BLaER1 (cell line): Measurements from ENCODE around the gene TUSC2.
A peak's percentile ranks its signal among the peaks of the same experiment; 100 is the strongest.

Experiments used
- H3K27ac ChIP-seq: shearing (Covaris generic); formaldehyde crosslinking; 2 replicates; pipeline ENCODE4 v1.8.1; 2022
- H3K27me3 ChIP-seq: shearing (Covaris generic); formaldehyde crosslinking; 2 replicates; pipeline ENCODE4 v1.8.1; 2022
- H3K36me3 ChIP-seq: shearing (Covaris generic); formaldehyde crosslinking; 2 replicates; pipeline ENCODE4 v1.8.1; 2022
- H3K4me1 ChIP-seq: shearing (Covaris generic); formaldehyde crosslinking; 2 replicates; pipeline ENCODE4 v1.8.1; 2022
- H3K4me2 ChIP-seq: shearing (Covaris generic); formaldehyde crosslinking; 2 replicates; pipeline ENCODE4 v1.8.1; 2022
- H3K4me3 ChIP-seq: shearing (Covaris generic); formaldehyde crosslinking; 2 replicates; pipeline ENCODE4 v1.8.1; 2022
- H3K9ac ChIP-seq: shearing (Covaris generic); formaldehyde crosslinking; 2 replicates; pipeline ENCODE4 v1.8.1; 2022
- H3K9me3 ChIP-seq: shearing (Covaris generic); formaldehyde crosslinking; 2 replicates; pipeline ENCODE4 v1.8.1; 2022
- H4K20me1 ChIP-seq: shearing (Covaris generic); formaldehyde crosslinking; 2 replicates; pipeline ENCODE4 v1.8.1; 2022
- Cebpa-rat ChIP-seq: shearing (Covaris generic); IDR thresholded peaks from 2 replicates; pipeline ENCODE4 v1.8.1; 2022

The TUSC2 gene

DNA sequence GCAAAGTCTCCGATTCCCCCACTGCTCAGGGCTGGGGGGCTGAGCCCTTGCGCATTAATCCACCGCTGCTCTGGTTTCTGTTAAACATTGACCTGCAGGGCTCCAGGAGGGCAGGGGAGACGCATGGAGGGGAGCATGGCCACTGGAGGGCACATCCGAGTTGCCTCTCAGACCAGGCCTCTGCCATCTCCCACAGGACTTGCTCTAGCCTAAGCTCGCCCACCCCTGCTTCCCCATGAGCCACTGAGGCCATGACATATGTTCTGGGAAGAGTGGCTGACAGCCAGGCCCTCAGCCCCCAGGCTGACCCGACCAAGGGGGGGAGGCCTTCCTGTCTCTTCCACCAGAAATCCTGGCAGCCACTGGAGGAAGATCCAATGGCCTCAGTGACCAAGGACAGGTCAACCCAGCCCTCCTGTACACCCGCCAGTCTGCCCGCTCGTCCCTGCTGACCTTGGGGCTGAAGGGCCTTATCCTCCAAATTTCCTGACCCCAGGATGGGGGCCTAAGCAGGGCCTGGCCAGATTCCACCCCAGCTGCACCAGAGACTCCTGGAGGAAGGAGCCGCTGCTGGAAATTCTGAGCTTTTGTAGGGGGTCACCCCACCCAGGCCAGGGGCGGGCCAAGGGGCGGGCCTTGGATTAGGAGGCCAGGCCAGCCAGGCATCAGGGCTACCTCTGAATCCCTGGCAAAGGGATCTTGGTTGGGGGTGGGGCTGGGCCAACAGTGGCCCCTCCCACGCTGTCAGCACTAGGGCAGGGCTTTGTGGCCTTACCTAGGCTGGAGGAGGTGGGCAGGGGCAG, 24.8 kb downstream of the TUSC2 start, which contains the start of gene HYAL1:
TSS of gene HYAL1 (minus strand) at position 562 of the 803 bp plus-strand sequence. CDS start 618 bp downstream, outside the sequence.
- no peak within 1 kb of the TSS for H3K4me3 ChIP-seq
- no peak within 1 kb of the TSS for H3K9ac ChIP-seq
- no peak within 1 kb of the TSS for H3K4me2 ChIP-seq
- H4K20me1 ChIP-seq: 0 out of 2 replicates have a peak, but pooled peaks cover 4% of the 10 kb centered on the region
- H3K27me3 ChIP-seq: no peaks in the 10 kb centered on the region
- H3K27ac ChIP-seq: no peak within 1 kb of the TSS
- peaks cover 15% of the 10 kb centered on the region; the same call in 1 of the 2 replicates for H3K36me3 ChIP-seq
- peaks cover 14% of the 10 kb centered on the region for H3K4me1 ChIP-seq
- TF ChIP-seq Cebpa-rat: no peak
- peaks cover 22% of the 10 kb centered on the region for H3K9me3 ChIP-seq

DNA sequence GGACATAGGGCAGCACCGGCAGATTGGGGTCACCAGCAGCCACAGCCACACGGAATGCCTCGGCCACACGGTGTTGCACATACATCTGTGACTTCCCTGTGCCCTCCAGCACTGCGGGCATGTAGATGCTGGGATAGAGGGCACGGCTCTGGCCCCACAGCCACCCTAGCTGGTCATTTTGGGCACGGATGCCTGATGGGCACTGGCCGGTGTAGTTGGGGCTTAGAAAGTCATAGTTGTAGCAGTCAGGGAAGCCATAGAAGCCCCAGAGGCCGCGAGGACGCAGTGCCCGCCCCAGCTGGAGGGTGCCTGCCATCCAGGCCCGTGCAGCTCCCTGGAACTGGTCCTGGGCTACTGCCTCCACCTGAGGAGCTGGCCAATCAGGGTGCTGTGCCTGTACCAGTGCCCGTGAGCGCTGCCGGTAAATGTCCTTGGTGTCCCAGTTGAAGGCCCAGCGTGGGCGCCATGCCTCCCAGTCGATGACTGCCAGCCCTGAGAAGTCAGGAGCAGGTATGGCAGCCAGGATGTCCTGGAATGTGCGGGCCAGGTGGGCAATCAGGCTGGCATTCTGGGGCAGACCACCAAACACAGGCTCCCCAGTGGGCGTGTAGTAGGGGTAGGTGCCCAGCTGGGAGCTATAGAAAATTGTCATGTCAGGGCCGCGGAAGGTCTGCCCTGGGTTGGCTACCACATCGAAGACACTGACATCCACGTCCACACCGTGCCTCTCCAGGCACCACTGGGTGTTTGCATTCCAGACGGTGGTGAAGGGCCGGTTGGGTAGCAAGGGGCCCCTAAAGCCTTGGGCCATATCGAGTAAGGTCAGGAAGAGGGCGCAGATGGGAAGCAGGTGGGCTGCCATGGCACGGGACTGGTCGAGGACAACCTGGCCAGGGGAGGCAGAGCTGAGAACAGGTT, 25.7 kb downstream of the TUSC2 start:
- peaks cover 21% of the 10 kb centered on the region for H3K4me1 ChIP-seq
- H4K20me1 ChIP-seq: 0 out of 2 replicates have a peak, but pooled peaks cover 8% of the 10 kb centered on the region
- H3K4me2 ChIP-seq: no peak overlapping the region
- H3K4me3 ChIP-seq: no peak overlapping the region
- no peak for TF ChIP-seq Cebpa-rat
- no peak overlapping the region for H3K27ac ChIP-seq
- H3K27me3 ChIP-seq: no peaks in the 10 kb centered on the region
- H3K9me3 ChIP-seq: peaks cover 13% of the 10 kb centered on the region
- H3K9ac ChIP-seq: no peak overlapping the region
- peaks cover 10% of the 10 kb centered on the region for H3K36me3 ChIP-seq

DNA sequence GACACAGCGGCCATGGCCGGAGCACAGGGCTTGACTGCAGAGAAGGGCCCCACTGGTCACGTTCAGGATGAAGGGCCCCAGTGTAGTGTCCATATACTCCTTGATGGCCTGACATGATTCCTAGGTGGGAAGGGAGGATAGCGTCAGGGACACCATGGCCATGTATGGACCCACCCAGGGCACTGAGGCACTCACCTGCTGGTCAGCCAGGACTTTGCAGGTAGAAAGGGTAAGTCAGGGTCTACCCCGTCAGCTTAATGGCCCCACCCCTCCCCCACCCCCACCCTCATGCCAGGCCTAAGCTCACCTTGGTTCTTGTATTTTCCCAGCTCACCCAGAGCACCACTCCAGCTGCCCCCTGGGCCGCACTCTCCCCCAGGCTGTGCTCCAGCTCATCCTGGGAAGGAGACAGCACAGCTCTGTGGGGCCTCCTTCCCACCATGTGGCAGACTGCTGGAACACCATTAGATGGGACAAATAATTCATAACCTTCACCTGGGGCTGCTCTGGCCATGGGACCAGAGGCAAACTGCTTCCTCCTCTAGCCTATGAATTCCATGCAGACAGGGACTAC, 27.3 kb downstream of the TUSC2 start:
- Histone ChIP-seq H3K9ac (no peak overlapping the region), H3K4me2 (no peak overlapping the region), H3K4me3 (no peak overlapping the region), H3K27me3 (no peaks in the 10 kb centered on the region), H3K27ac (no peak overlapping the region), H3K9me3 (no peaks in the 10 kb centered on the region), H3K4me1 (peaks cover 21% of the 10 kb centered on the region), H3K36me3 (peaks cover 8% of the 10 kb centered on the region; the same call in 1 of the 2 replicates), H4K20me1 (0 out of 2 replicates have a peak, but pooled peaks cover 8% of the 10 kb centered on the region)
- no peak for TF ChIP-seq Cebpa-rat

DNA sequence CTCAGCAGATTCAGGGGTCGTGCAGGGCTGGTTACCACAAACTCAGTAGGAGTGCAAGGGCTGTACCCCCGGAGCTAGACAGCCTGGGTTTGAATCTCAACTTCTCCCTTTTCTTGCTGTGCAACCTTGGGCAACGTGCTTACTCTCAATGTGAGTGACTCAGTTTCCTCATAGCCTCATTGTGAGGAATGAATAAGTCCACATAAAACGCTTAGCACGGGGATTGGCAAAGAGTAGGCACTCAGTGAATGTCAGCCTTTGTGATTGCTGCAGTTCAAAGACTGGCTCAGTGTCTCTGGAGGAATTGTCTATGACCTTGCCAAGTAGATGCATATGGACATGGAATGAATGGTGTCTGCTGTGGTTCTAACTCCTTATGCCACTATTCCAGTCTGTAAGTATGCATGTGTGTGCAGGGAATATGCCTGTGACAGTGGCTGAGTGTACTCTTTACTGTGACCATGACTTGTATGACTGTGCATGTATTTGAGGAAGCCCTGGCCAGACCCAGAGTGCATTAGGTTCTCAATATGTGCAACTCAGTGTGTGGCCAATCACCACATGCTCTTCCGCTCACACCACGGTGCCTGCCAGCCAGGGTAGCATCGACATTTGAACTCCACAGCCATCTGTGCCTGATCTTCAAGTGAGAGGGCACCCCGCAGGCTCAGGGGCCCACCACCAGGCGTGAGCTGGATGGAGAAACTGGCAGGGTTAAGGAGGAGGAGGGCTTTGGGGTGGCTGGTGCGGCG, 27.9 kb downstream of the TUSC2 start:
- Histone ChIP-seq H3K27ac (peak overlapping the region; percentile 36; the same call in 1 of the 2 replicates), H3K4me2 (peak overlapping the region; percentile 84), H4K20me1 (0 out of 2 replicates have a peak, but pooled peaks cover 8% of the 10 kb centered on the region), H3K9ac (peak overlapping the region; percentile 70), H3K4me1 (peaks cover 21% of the 10 kb centered on the region), H3K36me3 (peaks cover 8% of the 10 kb centered on the region; the same call in 1 of the 2 replicates), H3K27me3 (no peaks in the 10 kb centered on the region), H3K4me3 (peak overlapping the region; percentile 78), H3K9me3 (no peaks in the 10 kb centered on the region)
- TF ChIP-seq Cebpa-rat: no peak

DNA sequence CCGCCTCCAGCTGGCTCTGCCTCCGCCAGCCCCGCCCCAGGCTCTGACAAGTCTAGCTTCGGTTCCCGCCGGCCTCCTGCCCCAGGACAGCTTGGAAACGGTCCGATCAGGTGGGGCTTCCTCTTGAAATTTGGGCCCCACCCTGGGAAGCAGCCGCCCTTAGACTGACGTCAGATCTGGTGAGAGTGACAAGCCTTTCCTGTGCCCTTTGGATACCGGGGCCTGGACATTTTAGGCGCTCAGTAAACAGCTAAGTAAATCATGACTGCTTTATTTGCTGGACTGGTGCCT, 28.4 kb downstream of the TUSC2 start:
- H3K9me3 ChIP-seq: no peaks in the 10 kb centered on the region
- TF ChIP-seq Cebpa-rat: no peak
- H3K36me3 ChIP-seq: peaks cover 8% of the 10 kb centered on the region; the same call in 1 of the 2 replicates
- H3K27me3 ChIP-seq: no peaks in the 10 kb centered on the region
- H3K4me1 ChIP-seq: peaks cover 21% of the 10 kb centered on the region
- H3K4me3 ChIP-seq: peak overlapping the region; percentile 78
- H4K20me1 ChIP-seq: 0 out of 2 replicates have a peak, but pooled peaks cover 8% of the 10 kb centered on the region
- H3K4me2 ChIP-seq: peak overlapping the region; percentile 84
- H3K27ac ChIP-seq: peak overlapping the region; percentile 36; the same call in 1 of the 2 replicates
- H3K9ac ChIP-seq: peak overlapping the region; percentile 70

DNA sequence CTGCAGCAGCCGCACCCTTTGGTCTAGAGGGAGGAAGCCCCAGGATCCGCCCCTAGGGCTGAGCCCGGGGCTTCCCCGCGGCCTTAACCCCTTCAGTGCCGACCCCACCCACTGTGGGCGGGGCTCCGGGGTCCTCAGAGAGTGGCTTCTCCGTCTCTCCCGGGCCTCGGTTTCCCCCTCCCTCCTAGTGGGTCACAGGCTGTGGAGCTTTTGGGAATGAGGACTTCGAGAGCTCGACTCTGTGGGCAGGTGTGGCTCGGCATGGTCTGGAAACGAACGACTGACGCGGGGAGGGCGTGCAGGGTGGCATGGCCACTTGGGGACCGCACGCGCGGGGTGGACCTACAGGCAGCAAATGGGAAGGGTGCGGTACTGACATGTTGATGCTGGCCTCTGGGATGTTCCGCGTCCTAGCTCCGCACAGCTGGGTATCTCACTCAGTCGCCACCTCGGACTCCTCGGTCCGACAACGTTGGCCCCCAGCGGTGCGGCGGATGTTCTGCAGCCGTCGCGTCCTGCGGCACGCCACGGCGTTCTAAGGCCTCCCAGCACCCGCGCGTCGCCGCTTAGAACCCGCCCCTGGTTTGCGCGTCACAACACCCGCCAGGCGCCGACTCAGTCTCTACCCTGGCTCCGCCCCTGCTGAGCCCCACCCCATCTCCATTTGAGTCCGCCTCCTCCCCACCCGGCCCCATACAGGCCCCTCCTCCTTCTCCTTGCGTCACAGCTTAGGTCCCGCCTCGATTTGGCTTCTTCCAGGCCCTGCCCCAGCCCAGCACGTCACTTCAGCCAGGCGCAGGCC, 29.0 kb downstream of the TUSC2 start, which contains the start of the genes HYAL3 and NAA80:
TSS of gene HYAL3 (minus strand) at position 570 of the 802 bp plus-strand sequence. CDS start 3,803 bp downstream, outside the sequence.
TSS of gene NAA80 (minus strand) at position 570 of the 802 bp plus-strand sequence. CDS start 1,942 bp downstream, outside the sequence.
- H3K4me3 ChIP-seq: peak within 1 kb of the TSS; percentile 78
- H3K27me3 ChIP-seq: no peaks in the 10 kb centered on the region
- 0 out of 2 replicates have a peak, but pooled peaks cover 8% of the 10 kb centered on the region for H4K20me1 ChIP-seq
- H3K27ac ChIP-seq: peak within 1 kb of the TSS; percentile 82
- H3K4me1 ChIP-seq: peaks cover 21% of the 10 kb centered on the region
- TF ChIP-seq Cebpa-rat: no peak
- H3K36me3 ChIP-seq: peaks cover 8% of the 10 kb centered on the region; the same call in 1 of the 2 replicates
- no peaks in the 10 kb centered on the region for H3K9me3 ChIP-seq
- peak within 1 kb of the TSS; percentile 82 for H3K9ac ChIP-seq
- H3K4me2 ChIP-seq: peak within 1 kb of the TSS; percentile 96

DNA sequence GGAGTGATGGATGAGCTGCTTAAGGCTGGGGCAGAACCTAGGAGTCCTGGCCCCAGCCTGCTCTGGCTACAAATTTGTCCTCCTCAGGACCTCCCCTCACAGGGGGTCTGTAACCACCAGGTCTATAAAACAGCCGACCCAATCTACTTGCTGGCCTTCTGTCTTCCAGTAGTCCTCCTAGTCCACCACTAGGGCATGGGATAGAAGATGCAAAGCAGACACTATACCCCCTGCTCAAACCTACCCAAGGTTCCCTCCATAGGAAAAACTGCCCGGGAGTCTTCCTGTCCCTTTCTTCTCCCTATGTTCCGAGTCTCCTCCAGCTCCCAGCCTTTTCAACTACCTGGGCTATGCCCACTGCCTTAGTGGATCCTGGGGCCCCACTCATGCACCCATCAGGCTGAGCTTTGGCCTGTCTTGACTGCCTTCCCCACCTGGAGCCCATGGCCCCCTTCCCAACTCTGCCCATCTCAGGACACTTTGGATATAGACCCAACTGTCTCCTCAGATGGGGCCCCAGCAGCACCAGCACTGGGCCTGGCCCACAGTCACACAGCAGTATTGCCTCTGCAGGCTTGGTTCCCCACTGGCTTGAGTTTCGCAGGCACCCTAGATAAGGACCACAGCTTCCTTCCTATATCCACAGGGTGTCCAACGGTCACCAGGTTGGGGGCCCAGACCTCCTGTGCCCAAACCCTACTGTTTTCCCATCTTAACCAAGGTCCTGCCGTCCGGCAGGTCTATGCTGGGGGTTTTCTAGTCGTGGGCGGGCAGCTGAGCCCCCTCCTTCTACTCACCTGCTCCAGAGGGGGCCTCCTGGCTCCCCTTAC, 29.9 kb downstream of the TUSC2 start:
- Histone ChIP-seq H3K9me3 (no peaks in the 10 kb centered on the region), H3K9ac (peak overlapping the region; percentile 82; the same call in 1 of the 2 replicates), H3K27me3 (no peaks in the 10 kb centered on the region), H3K4me1 (peaks cover 26% of the 10 kb centered on the region), H3K4me2 (peak overlapping the region; percentile 96), H3K27ac (peak overlapping the region; percentile 82), H4K20me1 (0 out of 2 replicates have a peak, but pooled peaks cover 8% of the 10 kb centered on the region), H3K4me3 (peak overlapping the region; percentile 78), H3K36me3 (peaks cover 8% of the 10 kb centered on the region; the same call in 1 of the 2 replicates)
- no peak for TF ChIP-seq Cebpa-rat
